Measurements from ENCODE around the gene GP1BA.
A peak's percentile ranks its signal among the peaks of the same experiment; 100 is the strongest.

The GP1BA gene

DNA sequence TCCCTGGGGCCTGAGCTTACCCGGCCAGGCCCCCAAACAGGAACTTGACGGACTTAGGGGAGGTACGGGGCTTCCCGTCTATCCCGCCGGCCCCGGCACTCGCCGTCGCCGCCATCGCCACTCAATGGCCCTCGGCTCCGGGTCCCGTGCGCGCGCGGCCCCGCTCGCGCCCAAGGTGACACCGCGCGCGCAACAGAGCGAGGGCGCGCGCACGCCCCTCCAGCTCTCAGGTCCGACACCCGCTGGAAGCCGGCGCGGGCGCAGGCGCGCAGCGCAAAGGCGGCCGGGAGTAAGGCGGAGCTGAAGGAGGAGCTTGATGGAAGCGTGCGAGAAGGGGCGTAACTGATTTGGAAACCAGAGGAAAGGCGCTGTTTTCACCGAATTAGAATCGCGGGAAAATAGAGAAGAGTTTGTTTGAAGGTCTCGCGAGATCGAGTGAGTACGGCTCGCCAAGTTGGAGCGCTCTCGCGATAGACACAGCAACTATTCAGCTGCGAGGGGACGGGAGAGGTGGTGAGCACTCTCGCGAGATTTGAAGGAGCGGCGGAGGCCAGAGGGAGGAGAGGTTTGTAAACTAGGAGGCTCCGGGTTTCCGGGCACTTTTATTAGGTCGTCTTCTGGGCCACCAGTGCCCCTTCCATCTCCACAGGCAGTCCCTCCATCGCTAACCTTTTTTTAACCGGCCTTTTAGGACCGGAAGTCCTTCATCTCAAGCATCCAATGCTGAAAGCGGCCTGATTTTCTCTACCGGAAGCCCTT, 7.9 kb downstream of the GP1BA start, which contains the start of the genes RNF167 and SLC25A11 (continued):
- no peak for TF ChIP-seq ZNF311 (tag by site-specific recombination; IDR thresholded peaks at IDR 0.05; ENCODE audit: borderline replicate concordance)
- TF ChIP-seq ZNF677 (tag by site-specific recombination; IDR thresholded peaks at IDR 0.05) = no peak
- no peak for TF ChIP-seq ZNF664 (tag by site-specific recombination; IDR thresholded peaks at IDR 0.05)
- TF ChIP-seq, protein P1, sequence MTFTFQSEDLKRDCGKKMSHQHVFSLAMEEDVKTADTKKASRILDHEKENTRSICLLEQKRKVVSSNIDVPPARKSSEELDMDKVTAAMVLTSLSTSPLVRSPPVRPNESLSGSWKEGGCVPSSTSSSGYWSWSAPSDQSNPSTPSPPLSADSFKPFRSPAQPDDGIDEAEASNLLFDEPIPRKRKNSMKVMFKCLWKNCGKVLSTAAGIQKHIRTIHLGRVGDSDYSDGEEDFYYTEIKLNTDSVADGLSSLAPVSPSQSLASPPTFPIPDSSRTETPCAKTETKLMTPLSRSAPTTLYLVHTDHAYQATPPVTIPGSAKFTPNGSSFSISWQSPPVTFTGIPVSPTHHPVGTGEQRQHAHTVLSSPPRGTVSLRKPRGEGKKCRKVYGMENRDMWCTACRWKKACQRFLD (tag by site-specific recombination; IDR thresholded peaks at IDR 0.05) = no peak
- peak; percentile 76 for TF ChIP-seq ZBTB17 (tag by site-specific recombination; IDR thresholded peaks at IDR 0.05)
- TF ChIP-seq, protein P2, sequence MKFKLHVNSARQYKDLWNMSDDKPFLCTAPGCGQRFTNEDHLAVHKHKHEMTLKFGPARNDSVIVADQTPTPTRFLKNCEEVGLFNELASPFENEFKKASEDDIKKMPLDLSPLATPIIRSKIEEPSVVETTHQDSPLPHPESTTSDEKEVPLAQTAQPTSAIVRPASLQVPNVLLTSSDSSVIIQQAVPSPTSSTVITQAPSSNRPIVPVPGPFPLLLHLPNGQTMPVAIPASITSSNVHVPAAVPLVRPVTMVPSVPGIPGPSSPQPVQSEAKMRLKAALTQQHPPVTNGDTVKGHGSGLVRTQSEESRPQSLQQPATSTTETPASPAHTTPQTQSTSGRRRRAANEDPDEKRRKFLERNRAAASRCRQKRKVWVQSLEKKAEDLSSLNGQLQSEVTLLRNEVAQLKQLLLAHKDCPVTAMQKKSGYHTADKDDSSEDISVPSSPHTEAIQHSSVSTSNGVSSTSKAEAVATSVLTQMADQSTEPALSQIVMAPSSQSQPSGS (tag by site-specific recombination; IDR thresholded peaks at IDR 0.05; ENCODE audit: low read depth) = no peak
- peak; percentile 82; the same call in 1 of the 2 replicates for TF ChIP-seq ZNF561 (tag by site-specific recombination; IDR thresholded peaks at IDR 0.05; ENCODE audit: borderline replicate concordance)
- no peak for TF ChIP-seq ZNF138 (tag by site-specific recombination; IDR thresholded peaks at IDR 0.05; ENCODE audit: borderline replicate concordance)
- no peak for TF ChIP-seq ZNF354C (tag by site-specific recombination; IDR thresholded peaks at IDR 0.05; ENCODE audit: borderline replicate concordance, low read depth)
- TF ChIP-seq ZEB2 (tag by site-specific recombination; IDR thresholded peaks at IDR 0.05) = peak; percentile 76; the same call in 1 of the 2 replicates
- TF ChIP-seq ZNF777 (tag by site-specific recombination; IDR thresholded peaks at IDR 0.05; ENCODE audit: borderline replicate concordance) = no peak
- no peak for TF ChIP-seq GLIS1 (tag by site-specific recombination; IDR thresholded peaks at IDR 0.05)
- TF ChIP-seq ZNF112 (tag by site-specific recombination; IDR thresholded peaks at IDR 0.05) = no peak
- no peak for TF ChIP-seq ZNF211 (tag by site-specific recombination; IDR thresholded peaks at IDR 0.05; ENCODE audit: low read depth)
- TF ChIP-seq, protein P3, sequence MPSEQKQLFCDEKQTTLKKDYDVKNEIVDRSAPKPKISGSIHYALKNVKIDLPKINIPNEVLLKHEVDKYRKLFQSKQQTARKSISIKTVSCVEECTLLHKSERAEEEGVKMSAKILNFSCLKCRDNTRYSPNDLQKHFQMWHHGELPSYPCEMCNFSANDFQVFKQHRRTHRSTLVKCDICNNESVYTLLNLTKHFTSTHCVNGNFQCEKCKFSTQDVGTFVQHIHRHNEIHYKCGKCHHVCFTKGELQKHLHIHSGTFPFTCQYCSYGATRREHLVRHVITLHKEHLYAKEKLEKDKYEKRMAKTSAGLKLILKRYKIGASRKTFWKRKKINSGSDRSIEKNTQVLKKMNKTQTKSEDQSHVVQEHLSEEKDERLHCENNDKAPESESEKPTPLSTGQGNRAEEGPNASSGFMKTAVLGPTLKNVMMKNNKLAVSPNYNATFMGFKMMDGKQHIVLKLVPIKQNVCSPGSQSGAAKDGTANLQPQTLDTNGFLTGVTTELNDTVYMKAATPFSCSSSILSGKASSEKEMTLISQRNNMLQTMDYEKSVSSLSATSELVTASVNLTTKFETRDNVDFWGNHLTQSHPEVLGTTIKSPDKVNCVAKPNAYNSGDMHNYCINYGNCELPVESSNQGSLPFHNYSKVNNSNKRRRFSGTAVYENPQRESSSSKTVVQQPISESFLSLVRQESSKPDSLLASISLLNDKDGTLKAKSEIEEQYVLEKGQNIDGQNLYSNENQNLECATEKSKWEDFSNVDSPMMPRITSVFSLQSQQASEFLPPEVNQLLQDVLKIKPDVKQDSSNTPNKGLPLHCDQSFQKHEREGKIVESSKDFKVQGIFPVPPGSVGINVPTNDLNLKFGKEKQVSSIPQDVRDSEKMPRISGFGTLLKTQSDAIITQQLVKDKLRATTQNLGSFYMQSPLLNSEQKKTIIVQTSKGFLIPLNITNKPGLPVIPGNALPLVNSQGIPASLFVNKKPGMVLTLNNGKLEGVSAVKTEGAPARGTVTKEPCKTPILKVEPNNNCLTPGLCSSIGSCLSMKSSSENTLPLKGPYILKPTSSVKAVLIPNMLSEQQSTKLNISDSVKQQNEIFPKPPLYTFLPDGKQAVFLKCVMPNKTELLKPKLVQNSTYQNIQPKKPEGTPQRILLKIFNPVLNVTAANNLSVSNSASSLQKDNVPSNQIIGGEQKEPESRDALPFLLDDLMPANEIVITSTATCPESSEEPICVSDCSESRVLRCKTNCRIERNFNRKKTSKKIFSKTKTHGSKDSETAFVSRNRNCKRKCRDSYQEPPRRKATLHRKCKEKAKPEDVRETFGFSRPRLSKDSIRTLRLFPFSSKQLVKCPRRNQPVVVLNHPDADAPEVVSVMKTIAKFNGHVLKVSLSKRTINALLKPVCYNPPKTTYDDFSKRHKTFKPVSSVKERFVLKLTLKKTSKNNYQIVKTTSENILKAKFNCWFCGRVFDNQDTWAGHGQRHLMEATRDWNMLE (tag by site-specific recombination; conservative IDR thresholded peaks at IDR 0.05; ENCODE audit: low read depth) = peak; percentile 82
- no peak for TF ChIP-seq ZNF350 (tag by site-specific recombination; IDR thresholded peaks at IDR 0.05)
- peak; percentile 34; the same call in 1 of the 2 replicates for TF ChIP-seq ZNF394 (tag by site-specific recombination; IDR thresholded peaks at IDR 0.05; ENCODE audit: borderline replicate concordance)
- TF ChIP-seq, protein P4, sequence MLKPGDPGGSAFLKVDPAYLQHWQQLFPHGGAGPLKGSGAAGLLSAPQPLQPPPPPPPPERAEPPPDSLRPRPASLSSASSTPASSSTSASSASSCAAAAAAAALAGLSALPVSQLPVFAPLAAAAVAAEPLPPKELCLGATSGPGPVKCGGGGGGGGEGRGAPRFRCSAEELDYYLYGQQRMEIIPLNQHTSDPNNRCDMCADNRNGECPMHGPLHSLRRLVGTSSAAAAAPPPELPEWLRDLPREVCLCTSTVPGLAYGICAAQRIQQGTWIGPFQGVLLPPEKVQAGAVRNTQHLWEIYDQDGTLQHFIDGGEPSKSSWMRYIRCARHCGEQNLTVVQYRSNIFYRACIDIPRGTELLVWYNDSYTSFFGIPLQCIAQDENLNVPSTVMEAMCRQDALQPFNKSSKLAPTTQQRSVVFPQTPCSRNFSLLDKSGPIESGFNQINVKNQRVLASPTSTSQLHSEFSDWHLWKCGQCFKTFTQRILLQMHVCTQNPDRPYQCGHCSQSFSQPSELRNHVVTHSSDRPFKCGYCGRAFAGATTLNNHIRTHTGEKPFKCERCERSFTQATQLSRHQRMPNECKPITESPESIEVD (tag by site-specific recombination; IDR thresholded peaks at IDR 0.05) = no peak
- TF ChIP-seq, protein P5, sequence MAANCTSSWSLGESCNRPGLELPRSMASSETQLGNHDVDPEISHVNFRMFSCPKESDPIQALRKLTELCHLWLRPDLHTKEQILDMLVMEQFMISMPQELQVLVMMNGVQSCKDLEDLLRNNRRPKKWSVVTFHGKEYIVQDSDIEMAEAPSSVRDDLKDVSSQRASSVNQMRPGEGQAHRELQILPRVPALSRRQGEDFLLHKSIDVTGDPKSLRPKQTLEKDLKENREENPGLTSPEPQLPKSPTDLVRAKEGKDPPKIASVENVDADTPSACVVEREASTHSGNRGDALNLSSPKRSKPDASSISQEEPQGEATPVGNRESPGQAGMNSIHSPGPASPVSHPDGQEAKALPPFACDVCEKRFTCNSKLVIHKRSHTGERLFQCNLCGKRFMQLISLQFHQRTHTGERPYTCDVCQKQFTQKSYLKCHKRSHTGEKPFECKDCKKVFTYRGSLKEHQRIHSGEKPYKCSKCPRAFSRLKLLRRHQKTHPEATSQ (tag by site-specific recombination; IDR thresholded peaks at IDR 0.05) = no peak
- TF ChIP-seq, protein P6, sequence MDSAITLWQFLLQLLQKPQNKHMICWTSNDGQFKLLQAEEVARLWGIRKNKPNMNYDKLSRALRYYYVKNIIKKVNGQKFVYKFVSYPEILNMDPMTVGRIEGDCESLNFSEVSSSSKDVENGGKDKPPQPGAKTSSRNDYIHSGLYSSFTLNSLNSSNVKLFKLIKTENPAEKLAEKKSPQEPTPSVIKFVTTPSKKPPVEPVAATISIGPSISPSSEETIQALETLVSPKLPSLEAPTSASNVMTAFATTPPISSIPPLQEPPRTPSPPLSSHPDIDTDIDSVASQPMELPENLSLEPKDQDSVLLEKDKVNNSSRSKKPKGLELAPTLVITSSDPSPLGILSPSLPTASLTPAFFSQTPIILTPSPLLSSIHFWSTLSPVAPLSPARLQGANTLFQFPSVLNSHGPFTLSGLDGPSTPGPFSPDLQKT (IDR thresholded peaks at IDR 0.05; ENCODE audit: borderline replicate concordance, low read depth, low read length) = no peak
- peak; percentile 48; the same call in 1 of the 2 replicates for TF ChIP-seq ZNF843 (tag by site-specific recombination; IDR thresholded peaks at IDR 0.05)
- no peak for TF ChIP-seq TRIM28 (IDR thresholded peaks at IDR 0.05; ENCODE audit: borderline replicate concordance, low read length)
- TF ChIP-seq, protein P7, sequence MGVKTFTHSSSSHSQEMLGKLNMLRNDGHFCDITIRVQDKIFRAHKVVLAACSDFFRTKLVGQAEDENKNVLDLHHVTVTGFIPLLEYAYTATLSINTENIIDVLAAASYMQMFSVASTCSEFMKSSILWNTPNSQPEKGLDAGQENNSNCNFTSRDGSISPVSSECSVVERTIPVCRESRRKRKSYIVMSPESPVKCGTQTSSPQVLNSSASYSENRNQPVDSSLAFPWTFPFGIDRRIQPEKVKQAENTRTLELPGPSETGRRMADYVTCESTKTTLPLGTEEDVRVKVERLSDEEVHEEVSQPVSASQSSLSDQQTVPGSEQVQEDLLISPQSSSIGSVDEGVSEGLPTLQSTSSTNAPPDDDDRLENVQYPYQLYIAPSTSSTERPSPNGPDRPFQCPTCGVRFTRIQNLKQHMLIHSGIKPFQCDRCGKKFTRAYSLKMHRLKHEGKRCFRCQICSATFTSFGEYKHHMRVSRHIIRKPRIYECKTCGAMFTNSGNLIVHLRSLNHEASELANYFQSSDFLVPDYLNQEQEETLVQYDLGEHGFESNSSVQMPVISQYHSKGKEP (tag by site-specific recombination; IDR thresholded peaks at IDR 0.05) = peak; percentile 32; the same call in 1 of the 2 replicates
- TF ChIP-seq ZNF433 (tag by site-specific recombination; IDR thresholded peaks at IDR 0.05; ENCODE audit: low read depth) = no peak
- no peak for TF ChIP-seq ZNF146 (tag by site-specific recombination; IDR thresholded peaks at IDR 0.05)

Measured in HEK293 (cell line).